DMS153 (cell line): ENCODE results near the gene ALDH6A1.
A peak's percentile ranks its signal among the peaks of the same experiment; 100 is the strongest.

Experiments used
- DNase-seq: peaks from one replicate; lab custom pipeline; 2025; lab: John Stamatoyannopoulos, UW

The ALDH6A1 gene

GRCh38 chr14:74049876-74050495 lies 34.3 kb downstream of the ALDH6A1 start:
- no peak for DNase-seq

GRCh38 chr14:74048281-74048680 lies 36.0 kb downstream of the ALDH6A1 start:
- DNase-seq, result no peak

- no peak for DNase-seq
Measured at GRCh38 chr14:74045522-74045921, 38.7 kb downstream of the ALDH6A1 start.

GRCh38 chr14:74042296-74042695 lies 42.0 kb downstream of the ALDH6A1 start:
- no peak for DNase-seq

GRCh38 chr14:74038020-74038859 lies 46.0 kb downstream of the ALDH6A1 start:
- peak; percentile 8 for DNase-seq

GRCh38 chr14:74035556-74035955 lies 48.7 kb downstream of the ALDH6A1 start:
- no peak for DNase-seq

- no peak for DNase-seq
Measured at GRCh38 chr14:74034572-74034971, 49.7 kb downstream of the ALDH6A1 start.

- no peak for DNase-seq
Measured at GRCh38 chr14:74029136-74029535, 55.1 kb downstream of the ALDH6A1 start.

GRCh38 chr14:74022346-74022745 lies 61.9 kb downstream of the ALDH6A1 start:
- no peak for DNase-seq

- DNase-seq, result no peak
Measured at GRCh38 chr14:74019408-74020137, 64.7 kb downstream of the ALDH6A1 start.

GRCh38 chr14:74018586-74019407 lies 65.5 kb downstream of the ALDH6A1 start, which contains the start of the genes BBOF1 and ENTPD5:
BBOF1 (plus strand) TSS chr14:74019349; CDS start chr14:74019479, 130 bp downstream.
ENTPD5 (minus strand) TSS chr14:74019288; CDS start chr14:73988102, 31,186 bp downstream.
- peak; percentile 28 for DNase-seq

- no peak for DNase-seq
Measured at GRCh38 chr14:74018174-74018585, 66.1 kb downstream of the ALDH6A1 start.

- DNase-seq, result no peak
Measured at GRCh38 chr14:74015963-74016362, 68.3 kb downstream of the ALDH6A1 start.

- no peak for DNase-seq
Measured at GRCh38 chr14:74015176-74015575, 69.1 kb downstream of the ALDH6A1 start.

GRCh38 chr14:74014299-74014698 lies 70.0 kb downstream of the ALDH6A1 start:
- no peak for DNase-seq

GRCh38 chr14:74008843-74009499 lies 75.3 kb downstream of the ALDH6A1 start:
- no peak for DNase-seq
